Stomach (tissue), 9 donors: Measurements from ENCODE around the gene MARCHF3. TPM values are rescaled to one million over a fixed set of nuclear protein-coding genes. Genes with fewer than 3 reads are reported as not detected.
A peak's percentile ranks its signal among the peaks of the same experiment; 100 is the strongest.

Experiments
- DNase-seq, 2 donors: peaks; one replicate each; pipeline versions ENCODE4 v3.0.0 to v3.0.0-alpha.2; 2013 to 2019
- H3K27ac ChIP-seq, 5 donors: fragments of 200-600 bp in 4 of 5; sonication (generic) in 4 of 5; one replicate each; pipeline ENCODE4 v1.5.1; 2013 to 2019; ENCODE audit warnings: mild to moderate bottlenecking in 1 of 5, moderate library complexity in 1 of 5
- H3K27me3 ChIP-seq, 3 donors: fragments of 200-600 bp; sonication (generic); one replicate each; pipeline ENCODE4 v1.5.1; 2017 to 2019; ENCODE audit warnings: mixed run types in 1 of 3
- H3K36me3 ChIP-seq, 4 donors: fragments of 200-600 bp; sonication (generic); 1 replicate in 3 of 4; 2 replicates in 1 of 4; pipeline ENCODE4 v1.5.1; 2016 to 2019
- H3K4me1 ChIP-seq, 4 donors: fragments of 200-600 bp; sonication (generic); one replicate each; pipeline ENCODE4 v1.5.1; 2016 to 2019
- H3K4me3 ChIP-seq, 4 donors: fragments of 200-600 bp; sonication (generic) in 3 of 4; one replicate each; pipeline ENCODE4 v1.5.1; 2016 to 2019; ENCODE audit warnings: mild to moderate bottlenecking in 1 of 4
- H3K9me3 ChIP-seq, 4 donors: fragments of 200-600 bp; sonication (generic); one replicate each; pipeline ENCODE4 v1.5.1; 2016 to 2019
- CTCF ChIP-seq, 7 experiments: fragments of 450-650 bp in 4 of 7; fragments of 200-600 bp in 3 of 7; sonication (generic) in 3 of 7; IDR thresholded peaks; one replicate each; pipeline ENCODE4 v1.5.1; 2016 to 2019; ENCODE audit warnings: antibody characterized with exemption in 7 of 7, control low read depth in 2 of 7, mild to moderate bottlenecking in 1 of 7
- EP300 ChIP-seq: sonication (generic); formaldehyde crosslinking; IDR thresholded peaks from one replicate; pipeline ENCODE4 v1.6.1; 2017; ENCODE audit warnings: antibody characterized with exemption
- POLR2A ChIP-seq, 4 donors: fragments of 450-650 bp; IDR thresholded peaks; one replicate each; pipeline ENCODE4 v1.6.1; 2016; ENCODE audit warnings: antibody characterized with exemption in 4 of 4, control low read depth in 2 of 4, mild to moderate bottlenecking in 1 of 4, moderate library complexity in 1 of 4
- POLR2AphosphoS5 ChIP-seq, 3 donors: sonication (generic); formaldehyde crosslinking; IDR thresholded peaks; one replicate each; pipeline ENCODE4 v1.6.1; 2016; ENCODE audit warnings: antibody characterized with exemption in 3 of 3
- WGBS, 5 donors: extraction: QIAGEN DNeasy Blood & Tissue Kit in 3 of 5; methylation state at CpG; one replicate each; pipeline versions ENCODE4 v1.1.5 to v1.1.7; 2013 to 2018; 5-methylcytosine and 5-hydroxymethylcytosine counted together
- intact Hi-C: fragments of 100-400 bp; cut with DNase I; formaldehyde crosslinking; loops from one replicate; pipeline ENCODE4 v1.15.1; 2023; ENCODE audit warnings: low total_unique reads
- polyA plus RNA-seq, 3 donors: library from polyadenylated mRNA; stranded (reverse); fragments of 200-250 nt; gene quantifications; one replicate each; pipeline ENCODE4 v1.2.3, GENCODE V29; 2013
- total RNA-seq, 5 donors: library from RNA; depleted of rRNA; stranded (reverse); fragments of >200 nt; gene quantifications; one replicate each; pipeline versions ENCODE4 v1.1.0 to v1.2.3, GENCODE V29; 2014 to 2016
- donor health status: healthy with polysubstance abuse.
- donor health status: Bipolar disorder and iron deficiency.
- donor health status: healthy.

Gene MARCHF3
- total and polyA plus RNA-seq, 8 donors = 1.1 to 11.9 (median 2.6) TPM; not detected in 1

GRCh38 chr5:126888175-126888574 is 142.2 kb downstream of the MARCHF3 start:
- no peaks in the 10 kb centered on the region for H3K27me3 ChIP-seq
- no peaks in the 10 kb centered on the region for H3K36me3 ChIP-seq
- no peak for DNase-seq
- WGBS, 5 donors = 67 to 81% (median 69%) methylated on average over 1 of the region's 1 CpG
- H3K9me3 ChIP-seq = no peaks in the 10 kb centered on the region
- intact Hi-C loops = no loop called here
- no peak overlapping the region for H3K4me3 ChIP-seq
- TF ChIP-seq POLR2A (IDR thresholded peaks at IDR 0.05) = no peak
- no peak overlapping the region for H3K27ac ChIP-seq
- peaks cover 0 to 9% (median 0%) of the 10 kb centered on the region in 4 donors for H3K4me1 ChIP-seq

GRCh38 chr5:126884269-126884819 is 146.0 kb downstream of the MARCHF3 start:
- no peak overlapping the region for H3K4me3 ChIP-seq
- TF ChIP-seq POLR2AphosphoS5 (IDR thresholded peaks at IDR 0.05) (no peak), CTCF (IDR thresholded peaks at IDR 0.05) (no peak), POLR2A (IDR thresholded peaks at IDR 0.05) (no peak), EP300 (no peak)
- peak in 1 of 2 donors; percentile 35 for DNase-seq
- intact Hi-C loops = no loop called here
- H3K27me3 ChIP-seq = no peaks in the 10 kb centered on the region
- H3K4me1 ChIP-seq = peaks cover 0 to 9% (median 0%) of the 10 kb centered on the region in 4 donors
- no peaks in the 10 kb centered on the region for H3K9me3 ChIP-seq
- no peaks in the 10 kb centered on the region for H3K36me3 ChIP-seq
- H3K27ac ChIP-seq = no peak overlapping the region
- WGBS, 5 donors = 36 to 51% (median 43%) methylated on average over 5 of the region's 5 CpGs

- Histone ChIP-seq H3K9me3 (no peaks in the 10 kb centered on the region), H3K4me3 (no peak overlapping the region), H3K27ac (no peak overlapping the region), H3K4me1 (peaks cover 0 to 9% (median 0%) of the 10 kb centered on the region in 4 donors), H3K36me3 (no peaks in the 10 kb centered on the region), H3K27me3 (no peaks in the 10 kb centered on the region)
- WGBS, 5 donors = 31 to 47% (median 40%) methylated on average over 2 of the region's 2 CpGs
- TF ChIP-seq POLR2AphosphoS5 (IDR thresholded peaks at IDR 0.05) (no peak), CTCF (IDR thresholded peaks at IDR 0.05) (no peak), POLR2A (IDR thresholded peaks at IDR 0.05) (no peak), EP300 (no peak)
- intact Hi-C loops = no loop called here
- no peak for DNase-seq
Observed at GRCh38 chr5:126883564-126884245, 146.7 kb downstream of the MARCHF3 start.

- no peak overlapping the region for H3K27ac ChIP-seq
- no peaks in the 10 kb centered on the region for H3K9me3 ChIP-seq
- WGBS, 5 donors = 87 to 94% (median 89%) methylated on average over 5 of the region's 5 CpGs
- H3K36me3 ChIP-seq = peaks cover 0 to 3% (median 0%) of the 10 kb centered on the region in 4 donors
- intact Hi-C loops = no loop called here
- DNase-seq = no peak
- no peaks in the 10 kb centered on the region for H3K27me3 ChIP-seq
- peaks cover 0 to 16% (median 0%) of the 10 kb centered on the region in 4 donors for H3K4me1 ChIP-seq
- TF ChIP-seq CTCF (IDR thresholded peaks at IDR 0.05) = no peak
- TF ChIP-seq POLR2AphosphoS5 (IDR thresholded peaks at IDR 0.05) = no peak
- no peak for TF ChIP-seq POLR2A (IDR thresholded peaks at IDR 0.05)
- no peak for TF ChIP-seq EP300
- no peak overlapping the region for H3K4me3 ChIP-seq
Observed at GRCh38 chr5:126881821-126882600, 148.3 kb downstream of the MARCHF3 start.
